ENCODE data around the gene AKT1S1. TPM values are rescaled to one million over a fixed set of nuclear protein-coding genes. Genes with fewer than 3 reads are reported as not detected.

AKT1S1 gene
- total RNA-seq, 1 donor from 2014 or later: 29.4 TPM

GRCh38 chr19:49844138-49845095 lies 32.7 kb downstream of the AKT1S1 start:
- H3K4me3 ChIP-seq: no peak overlapping the region
- no peak overlapping the region for H3K27ac ChIP-seq
- H3K4me1 ChIP-seq: peaks cover 10% of the 10 kb centered on the region
- peaks cover 2% of the 10 kb centered on the region for H3K36me3 ChIP-seq
- DNase-seq (no peak), ATAC-seq (no peak)
- no peak for TF ChIP-seq CTCF (IDR thresholded peaks at IDR 0.05)
- H3K9me3 ChIP-seq: peaks cover 4% of the 10 kb centered on the region
- intact Hi-C loops (cut with DNase I): no loop called here
- no peaks in the 10 kb centered on the region for H3K27me3 ChIP-seq

DNA sequence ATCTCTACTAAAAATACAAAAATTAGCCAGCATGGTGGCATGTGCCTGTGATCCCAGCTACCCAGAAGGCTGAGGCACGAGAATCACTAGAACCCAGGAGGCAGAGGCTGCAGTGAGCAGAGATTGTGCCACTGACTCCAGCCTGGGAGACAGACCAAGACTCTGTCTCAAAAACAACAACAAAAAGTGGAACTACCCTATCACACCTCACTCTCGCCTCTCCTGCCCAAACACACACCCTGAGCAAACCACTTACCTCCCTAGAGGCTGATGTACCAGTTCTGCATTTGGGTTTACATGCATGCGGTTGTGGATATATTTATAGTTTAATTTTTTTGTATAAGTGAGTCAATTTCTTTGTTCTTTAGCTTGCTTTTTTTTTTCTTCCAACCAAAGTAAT lies 33.9 kb downstream of the AKT1S1 start:
- Histone ChIP-seq H3K4me1 (peaks cover 3% of the 10 kb centered on the region), H3K4me3 (no peak overlapping the region), H3K36me3 (peaks cover 10% of the 10 kb centered on the region), H3K27me3 (no peaks in the 10 kb centered on the region), H3K9me3 (no peaks in the 10 kb centered on the region), H3K27ac (no peak overlapping the region)
- ATAC-seq (no peak), DNase-seq (no peak)
- TF ChIP-seq CTCF (IDR thresholded peaks at IDR 0.05): no peak
- intact Hi-C loops (cut with DNase I): no loop called here

DNA sequence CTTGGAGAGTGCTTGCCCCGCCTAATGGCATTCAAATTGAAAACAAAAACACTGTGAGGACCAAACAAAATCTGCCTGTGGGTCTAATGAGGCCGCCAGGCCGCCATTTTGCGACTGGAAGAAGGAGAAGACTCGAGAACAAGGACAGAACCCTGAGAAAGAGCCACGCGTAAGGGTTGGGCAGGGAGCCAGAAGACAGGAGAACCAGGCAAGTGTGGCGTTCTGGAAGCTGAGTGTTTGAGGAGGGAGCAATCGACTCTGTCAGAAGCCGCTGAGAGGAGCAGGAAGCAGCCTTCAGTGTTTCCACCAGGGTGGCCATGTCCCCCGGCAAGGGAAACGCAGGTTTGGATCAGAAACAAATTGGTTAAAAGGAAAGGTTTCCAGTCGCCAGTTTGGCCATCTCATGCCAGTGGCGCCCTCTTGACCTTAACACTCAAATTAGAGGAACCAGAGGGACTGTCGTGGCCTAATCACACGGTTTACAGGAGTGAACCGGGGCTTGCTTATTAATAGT lies 36.4 kb downstream of the AKT1S1 start:
- Histone ChIP-seq H3K36me3 (peaks cover 24% of the 10 kb centered on the region), H3K27ac (no peak overlapping the region), H3K4me3 (no peak overlapping the region), H3K27me3 (no peaks in the 10 kb centered on the region), H3K9me3 (no peaks in the 10 kb centered on the region), H3K4me1 (no peaks in the 10 kb centered on the region)
- ATAC-seq (no peak), DNase-seq (no peak)
- intact Hi-C loops (cut with DNase I): no loop called here
- TF ChIP-seq CTCF (IDR thresholded peaks at IDR 0.05): no peak

DNA sequence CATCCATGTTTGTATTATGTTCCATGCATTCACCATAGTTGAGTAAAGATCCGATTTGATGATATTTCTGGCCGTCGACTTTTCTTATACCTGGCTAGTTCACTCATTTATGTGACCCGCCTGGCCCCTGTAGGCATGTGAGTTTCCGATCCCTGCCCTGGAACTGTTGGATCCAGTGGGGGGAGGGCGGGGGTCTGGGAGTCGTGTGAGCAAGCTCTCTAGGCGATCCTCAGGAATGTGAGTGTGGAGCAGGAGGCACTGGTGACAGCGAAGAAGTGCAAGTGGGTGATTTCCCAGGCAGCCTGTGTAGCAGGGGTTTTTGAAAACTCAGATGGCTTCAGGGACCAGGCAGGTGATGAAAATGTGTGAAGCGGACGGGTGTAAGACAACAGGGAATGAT lies 36.8 kb downstream of the AKT1S1 start:
- intact Hi-C loops (cut with DNase I): no loop called here
- Histone ChIP-seq H3K9me3 (no peaks in the 10 kb centered on the region), H3K36me3 (peaks cover 29% of the 10 kb centered on the region), H3K27ac (no peak overlapping the region), H3K4me1 (no peaks in the 10 kb centered on the region), H3K27me3 (no peaks in the 10 kb centered on the region), H3K4me3 (no peak overlapping the region)
- no peak for DNase-seq
- ATAC-seq: no peak
- no peak for TF ChIP-seq CTCF (IDR thresholded peaks at IDR 0.05)

- no peak for DNase-seq
- H3K27ac ChIP-seq: no peak overlapping the region
- no peak for TF ChIP-seq CTCF (IDR thresholded peaks at IDR 0.05)
- peaks cover 35% of the 10 kb centered on the region for H3K36me3 ChIP-seq
- no peaks in the 10 kb centered on the region for H3K27me3 ChIP-seq
- H3K4me3 ChIP-seq: no peak overlapping the region
- intact Hi-C loops (cut with DNase I): no loop called here
- no peaks in the 10 kb centered on the region for H3K9me3 ChIP-seq
- H3K4me1 ChIP-seq: no peaks in the 10 kb centered on the region
- ATAC-seq: no peak
These were observed 37.4 kb downstream of the AKT1S1 start for GRCh38 chr19:49839713-49840112.
